ENCODE measurements around the gene ESPN.

The ESPN gene

DNA sequence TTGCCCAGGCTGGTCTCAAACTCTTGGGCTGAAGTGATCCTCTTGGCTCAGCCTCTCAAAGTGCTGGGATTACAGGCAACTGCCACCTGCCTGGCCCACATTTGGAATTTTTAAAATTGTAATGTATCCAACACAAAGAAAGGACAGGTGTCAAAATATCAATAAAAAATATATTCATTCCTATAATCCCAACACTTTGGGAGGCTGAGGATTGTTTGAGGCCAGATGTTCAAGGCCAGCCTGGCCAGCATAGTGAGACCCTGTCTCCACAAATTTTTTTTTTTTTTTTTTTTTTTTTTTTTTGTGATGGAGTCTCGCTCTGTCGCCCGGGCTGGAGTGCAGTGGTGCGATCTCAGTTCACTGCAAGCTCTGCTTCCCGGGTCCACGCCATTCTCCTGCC lies 14.8 kb upstream of the ESPN start:
- no peak for DNase-seq (ENCODE audit: low spot score)

- DNase-seq (ENCODE audit: low spot score), result no peak
Measured at GRCh38 chr1:6410248-6410893, 14.2 kb upstream of the ESPN start.

DNA sequence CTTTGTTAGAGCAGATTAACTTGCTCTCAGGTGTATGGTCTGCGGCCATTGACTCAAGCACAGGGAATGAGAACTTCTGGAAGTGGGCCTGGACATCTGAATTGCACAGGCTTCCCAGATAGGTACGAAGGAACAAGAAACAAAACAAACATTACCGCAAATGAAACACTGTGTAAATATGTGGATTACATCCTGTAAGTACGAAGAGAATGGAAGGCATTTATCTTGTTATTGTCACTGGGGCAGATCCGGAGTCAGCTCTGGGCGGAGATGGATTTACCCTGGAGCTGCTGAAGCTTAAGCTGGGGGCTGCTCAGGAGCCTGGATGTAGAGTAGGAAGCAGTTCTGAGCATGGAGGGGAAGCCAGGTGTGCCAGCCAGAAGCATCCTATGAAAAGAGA lies 11.7 kb upstream of the ESPN start:
- no peak for DNase-seq (ENCODE audit: low spot score)

GRCh38 chr1:6414443-6414844 lies 10.1 kb upstream of the ESPN start:
- DNase-seq (ENCODE audit: low spot score), result peak; percentile 78

- no peak for DNase-seq (ENCODE audit: low spot score)
Measured at GRCh38 chr1:6414881-6415626, 9.5 kb upstream of the ESPN start.

GRCh38 chr1:6416295-6416656 lies 8.3 kb upstream of the ESPN start:
- DNase-seq (ENCODE audit: low spot score), result no peak

DNA sequence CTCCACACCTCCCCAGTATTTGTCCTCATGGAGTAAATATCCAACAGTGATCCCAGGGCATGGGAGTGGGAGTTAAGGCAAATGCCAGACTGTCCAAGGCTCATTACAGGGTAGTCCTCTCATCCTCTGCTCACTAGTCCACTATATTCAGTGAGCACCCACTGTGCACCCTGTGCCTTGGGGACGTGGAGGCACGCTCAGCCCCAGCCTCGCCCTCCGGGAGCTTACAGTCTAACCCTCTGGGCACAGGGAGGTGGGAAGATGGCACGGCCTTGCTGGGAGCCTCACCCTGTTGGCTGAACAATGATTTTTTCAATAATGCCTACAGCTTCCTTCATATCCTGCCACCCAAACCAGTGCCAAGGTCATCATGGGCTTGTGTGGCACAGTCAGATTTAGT lies 7.7 kb upstream of the ESPN start:
- no peak for DNase-seq (ENCODE audit: low spot score)

GRCh38 chr1:6417961-6418667 lies 6.5 kb upstream of the ESPN start:
- no peak for DNase-seq (ENCODE audit: low spot score)

DNA sequence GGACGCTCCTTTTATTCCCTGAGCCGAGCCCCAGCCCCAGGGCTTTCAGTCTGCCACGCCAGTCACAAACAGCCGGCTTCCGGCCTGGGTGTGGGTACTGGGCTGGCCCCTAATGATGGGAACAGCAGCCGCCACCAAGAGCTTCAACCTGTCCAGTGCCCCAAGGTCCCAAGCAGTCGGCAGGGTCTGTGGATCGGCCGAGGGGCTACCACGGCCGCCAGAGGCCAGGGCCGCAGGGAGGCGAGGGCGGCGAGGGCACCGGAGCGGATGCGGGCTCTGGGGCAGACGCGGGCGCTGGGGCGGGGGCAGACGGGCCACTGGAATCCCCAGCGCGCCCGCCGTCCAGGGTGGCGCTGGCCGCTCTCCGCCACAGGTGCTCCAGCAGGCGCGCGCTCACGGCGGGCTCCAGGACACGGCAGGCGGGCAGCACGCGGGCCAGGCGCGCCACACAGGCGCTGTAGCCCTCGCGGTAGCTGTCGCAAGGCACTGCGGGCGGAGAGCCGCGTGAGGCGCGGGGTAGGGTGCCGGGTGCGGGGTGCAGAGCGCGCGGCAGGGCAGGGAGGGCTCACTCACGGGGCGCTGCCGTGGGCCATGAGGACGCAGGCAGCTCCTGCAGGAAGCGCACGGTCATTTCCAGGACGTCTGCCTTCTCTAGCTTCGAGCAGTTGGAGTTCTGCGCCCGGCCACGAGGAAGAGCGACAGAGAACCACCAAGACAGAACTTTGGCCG lies 5.7 kb upstream of the ESPN start:
- no peak for DNase-seq (ENCODE audit: low spot score)

- DNase-seq (ENCODE audit: low spot score), result no peak
Measured at GRCh38 chr1:6419397-6419803, 5.2 kb upstream of the ESPN start.

DNA sequence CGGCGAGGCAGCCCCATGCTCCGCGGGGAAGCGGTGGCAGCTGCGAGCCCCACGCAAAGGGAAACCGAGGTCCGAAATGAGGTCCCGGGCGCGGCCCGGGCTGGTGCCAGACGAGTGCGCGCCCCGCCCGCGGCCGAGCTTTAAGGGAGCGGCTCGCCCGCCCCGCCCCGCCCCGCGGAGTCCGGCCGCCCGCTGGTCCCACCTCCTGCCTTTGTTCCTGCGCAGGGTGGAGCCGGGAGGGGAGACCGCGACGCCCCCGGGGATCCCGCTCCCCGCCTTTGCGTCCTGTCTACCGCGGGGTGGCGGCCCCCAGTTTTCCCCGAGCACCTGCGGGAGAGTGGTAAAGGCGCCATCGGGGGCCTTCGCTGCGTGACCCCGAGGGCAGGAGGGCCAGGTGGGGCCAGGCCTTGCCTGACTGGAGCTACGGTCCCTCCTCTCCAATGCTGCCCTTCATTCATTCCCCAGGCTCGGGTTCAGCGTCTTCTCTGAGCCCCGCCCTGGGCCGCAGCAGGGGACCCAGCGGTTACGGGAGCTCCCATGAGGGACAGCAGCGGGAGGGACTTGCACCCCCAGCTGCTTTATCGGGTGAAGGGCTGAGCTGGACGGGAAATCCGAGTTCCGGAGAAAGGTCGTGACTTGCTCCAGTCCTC lies 4.6 kb upstream of the ESPN start, which contains the start of gene HES2:
HES2 (minus strand) TSS at position 116 of the 650 bp plus-strand sequence; CDS start at position 17, 99 bp downstream.
- DNase-seq (ENCODE audit: low spot score), result peak; percentile 51

- DNase-seq (ENCODE audit: low spot score), result no peak
Measured at GRCh38 chr1:6420454-6421042, 4.0 kb upstream of the ESPN start.

GRCh38 chr1:6421266-6421665 lies 3.3 kb upstream of the ESPN start:
- no peak for DNase-seq (ENCODE audit: low spot score)

GRCh38 chr1:6423321-6423999 lies 1.1 kb upstream of the ESPN start:
- DNase-seq (ENCODE audit: low spot score), result peak; percentile 65

DNA sequence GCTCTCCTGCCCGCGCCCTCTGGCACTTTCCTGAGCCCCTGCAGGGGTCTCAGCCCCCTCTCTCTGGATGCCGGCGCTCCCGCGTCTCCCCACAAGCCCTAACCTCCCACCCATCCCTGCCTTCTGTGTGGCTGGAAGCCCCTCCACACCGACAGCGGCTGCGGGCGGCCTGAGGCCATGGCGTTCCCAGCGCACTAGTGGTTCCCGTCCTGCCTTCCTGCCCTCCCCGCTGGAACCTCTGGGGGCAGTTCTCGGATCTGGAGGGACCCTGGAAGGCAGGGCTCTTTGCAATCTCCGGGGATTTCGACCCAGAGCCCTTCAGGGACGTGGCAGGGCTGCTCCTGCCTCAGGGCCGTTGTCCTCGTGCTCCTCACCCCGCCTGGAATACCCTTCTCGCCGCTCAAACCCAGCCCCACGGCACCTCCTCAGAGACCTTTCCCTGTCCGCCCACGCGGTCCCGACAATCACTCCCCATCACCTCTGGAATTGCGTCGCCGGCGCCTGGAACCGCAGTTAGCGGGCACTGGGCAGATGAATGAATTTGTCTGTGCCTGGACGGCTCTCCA lies 493 bp upstream of the ESPN start:
- peak; percentile 46 for DNase-seq (ENCODE audit: low spot score)

DNA sequence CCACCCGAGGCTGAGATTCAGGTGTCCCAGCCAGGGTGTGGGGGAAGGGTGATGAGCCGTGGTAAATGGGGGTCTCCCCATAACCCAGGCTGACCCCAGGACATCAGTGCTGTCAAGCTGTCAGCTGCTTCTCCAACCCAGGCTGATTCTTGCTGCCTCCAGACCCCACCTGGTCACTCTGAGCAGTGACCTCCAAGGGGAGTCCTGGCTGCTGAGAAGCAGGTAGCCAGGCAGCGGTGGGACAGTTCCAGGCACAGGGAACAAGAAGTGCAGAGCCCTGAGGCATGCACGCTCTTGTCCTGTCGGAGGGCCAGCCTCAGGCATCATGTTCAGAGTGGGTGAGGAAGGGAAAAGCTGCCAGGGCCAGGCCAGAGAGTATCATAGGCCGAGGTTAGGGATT lies 1.1 kb downstream of the ESPN start:
- DNase-seq (ENCODE audit: low spot score), result no peak

DNA sequence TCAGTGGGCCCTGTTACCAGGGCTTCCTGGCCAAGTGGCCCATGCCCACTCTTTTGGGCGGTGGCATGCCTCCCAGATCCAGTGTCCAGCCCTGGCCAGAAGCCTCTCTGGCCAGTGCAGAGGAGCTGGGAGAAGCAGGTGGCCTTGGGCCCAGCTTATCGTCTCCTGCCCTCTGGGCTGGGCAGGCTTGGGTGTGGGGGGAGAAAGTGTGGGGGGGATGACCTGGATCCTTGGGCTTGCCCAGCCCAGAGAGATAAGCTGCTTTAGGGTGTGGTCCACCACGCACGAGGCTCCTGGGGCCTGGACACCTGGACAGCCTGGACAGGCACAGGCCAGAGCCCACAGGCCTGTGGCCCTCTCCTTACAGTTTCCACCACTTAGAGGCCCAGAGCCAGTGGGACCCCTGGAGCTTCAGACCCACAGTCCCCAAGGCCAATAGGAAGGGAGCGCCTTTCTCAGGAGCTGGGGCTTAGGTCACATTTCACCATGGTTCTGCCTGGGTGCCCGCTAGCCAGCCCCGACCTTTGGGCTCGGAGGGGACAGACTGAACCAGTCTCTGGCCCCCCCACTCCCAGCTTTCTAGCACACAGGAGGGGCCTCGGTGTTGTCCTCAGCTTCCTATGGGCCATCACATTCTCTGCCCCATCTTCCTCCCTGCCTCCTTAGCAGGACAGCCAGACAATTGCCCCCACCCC lies 1.8 kb downstream of the ESPN start:
- DNase-seq (ENCODE audit: low spot score), result no peak

GRCh38 chr1:6426972-6427350 lies 2.4 kb downstream of the ESPN start:
- no peak for DNase-seq (ENCODE audit: low spot score)

DNA sequence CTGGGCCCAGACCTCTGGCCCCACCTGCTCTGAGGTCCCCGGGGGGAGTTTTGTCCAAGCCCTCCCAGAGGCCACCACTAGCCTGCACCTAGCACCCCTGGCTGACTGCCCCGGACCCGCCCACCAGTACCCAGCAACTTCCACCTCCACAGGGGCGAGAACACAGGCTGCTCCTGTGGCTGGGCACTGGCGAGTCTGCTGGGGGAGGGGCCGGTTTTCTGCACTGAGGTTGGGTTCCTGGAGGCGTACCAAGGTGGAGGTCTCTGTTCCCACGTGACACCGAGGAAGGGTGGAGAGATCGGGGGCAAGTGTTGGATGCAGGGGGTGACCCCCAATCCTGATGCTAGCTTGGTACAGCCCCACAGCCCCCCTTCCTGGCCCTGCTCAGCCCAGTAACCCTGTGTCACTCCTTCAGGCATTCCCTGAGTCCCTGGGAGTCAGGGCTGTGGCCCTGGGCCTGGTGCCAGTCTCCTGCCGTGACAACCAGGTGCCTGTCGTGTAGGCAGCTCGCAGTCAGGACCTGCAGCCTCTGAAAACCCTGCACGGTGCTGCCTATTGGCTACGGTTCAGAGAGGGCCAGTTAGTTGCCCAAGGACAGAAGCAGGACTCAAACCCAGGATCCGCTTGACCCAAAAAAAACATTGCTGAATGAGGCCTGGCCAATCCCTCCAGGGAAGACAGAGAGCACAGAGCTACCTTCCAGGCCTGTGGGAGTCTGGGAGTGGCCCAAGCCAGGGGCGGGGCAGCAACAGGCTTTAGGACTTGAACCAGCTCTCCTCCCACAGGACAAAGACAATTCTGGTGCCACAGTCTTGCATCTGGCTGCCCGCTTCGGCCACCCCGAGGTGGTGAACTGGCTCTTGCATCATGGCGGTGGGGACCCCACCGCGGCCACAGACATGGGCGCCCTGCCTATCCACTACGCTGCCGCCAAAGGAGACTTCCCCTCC lies 3.1 kb downstream of the ESPN start:
- DNase-seq (ENCODE audit: low spot score), result no peak

Data from GM03348 (cell line).